ENCODE results near the gene DQX1.
A peak's percentile ranks its signal among the peaks of the same experiment; 100 is the strongest.

DQX1 gene

GRCh38 chr2:74513605-74514367 is 12.2 kb downstream of the DQX1 start:
- no peak for FAIRE-seq

GRCh38 chr2:74512744-74513604 is 13.1 kb downstream of the DQX1 start:
- no peak for FAIRE-seq
- DNase-seq (ENCODE audit: insufficient read length, low spot score): no peak

More at GRCh38 chr2:74513605-74514367, 12.2 kb downstream of the DQX1 start:
- DNase-seq (ENCODE audit: insufficient read length, low spot score): no peak

GRCh38 chr2:74511104-74511989 is 14.7 kb downstream of the DQX1 start:
- FAIRE-seq: no peak
- no peak for DNase-seq (ENCODE audit: insufficient read length, low spot score)

GRCh38 chr2:74510272-74510671 is 15.8 kb downstream of the DQX1 start:
- no peak for FAIRE-seq

GRCh38 chr2:74507926-74508520 is 18.0 kb downstream of the DQX1 start:
- FAIRE-seq: no peak

More at GRCh38 chr2:74510272-74510671, 15.8 kb downstream of the DQX1 start:
- no peak for DNase-seq (ENCODE audit: insufficient read length, low spot score)

GRCh38 chr2:74507145-74507925 is 18.7 kb downstream of the DQX1 start, which contains the start of gene PCGF1:
PCGF1 (minus strand) TSS chr2:74507695; CDS start chr2:74507668, 27 bp downstream.
- FAIRE-seq (peak; percentile 93), DNase-seq (ENCODE audit: insufficient read length, low spot score) (peak; percentile 98)

More at GRCh38 chr2:74507926-74508520, 18.0 kb downstream of the DQX1 start:
- no peak for DNase-seq (ENCODE audit: insufficient read length, low spot score)

- DNase-seq (ENCODE audit: insufficient read length, low spot score) (no peak), FAIRE-seq (no peak)
Observed at GRCh38 chr2:74505448-74506246, 20.4 kb downstream of the DQX1 start.

- no peak for FAIRE-seq
- DNase-seq (ENCODE audit: insufficient read length, low spot score): no peak
Observed at GRCh38 chr2:74504591-74504990, 21.4 kb downstream of the DQX1 start.

GRCh38 chr2:74503506-74504475 is 22.2 kb downstream of the DQX1 start:
- FAIRE-seq (no peak), DNase-seq (ENCODE audit: insufficient read length, low spot score) (no peak)

GRCh38 chr2:74502720-74503505 is 23.1 kb downstream of the DQX1 start:
- FAIRE-seq: peak; percentile 36

GRCh38 chr2:74502147-74502719 is 23.8 kb downstream of the DQX1 start:
- DNase-seq (ENCODE audit: insufficient read length, low spot score) (no peak), FAIRE-seq (no peak)

More at GRCh38 chr2:74502720-74503505, 23.1 kb downstream of the DQX1 start:
- peak; percentile 93 for DNase-seq (ENCODE audit: insufficient read length, low spot score)

- FAIRE-seq: no peak
- no peak for DNase-seq (ENCODE audit: insufficient read length, low spot score)
Observed at GRCh38 chr2:74501335-74502071, 24.5 kb downstream of the DQX1 start.

- DNase-seq (ENCODE audit: insufficient read length, low spot score): no peak
Observed at GRCh38 chr2:74500578-74500946, 25.5 kb downstream of the DQX1 start.

GRCh38 chr2:74499940-74500577 is 26.0 kb downstream of the DQX1 start:
- DNase-seq (ENCODE audit: insufficient read length, low spot score) (no peak), FAIRE-seq (no peak)

More at GRCh38 chr2:74500578-74500946, 25.5 kb downstream of the DQX1 start:
- FAIRE-seq: no peak
